Heart right ventricle (tissue), 16 donors: ENCODE results near the gene TBRG1. TPM values are rescaled to one million over a fixed set of nuclear protein-coding genes. Genes with fewer than 3 reads are reported as not detected.

ENCODE experiments used
- ATAC-seq, 8 donors: fragments of 200-7000 bp; cut with Tn5 transposase; one replicate each; pipeline ENCODE4 v1.9.1; 2020; ENCODE audit warnings: mild to moderate bottlenecking in 8 of 8, moderate library complexity in 8 of 8, moderate number of reproducible peaks in 1 of 8
- DNase-seq, 2 donors: peaks; one replicate each; pipeline ENCODE4 v3.0.0-alpha.2; 2020
- H3K27ac ChIP-seq, 10 donors: fragments of 200-600 bp; sonication (generic) in 2 of 10; one replicate each; pipeline versions ENCODE4 v1.5.0 to v1.8.0; 2020 to 2022; ENCODE audit warnings: mild to moderate bottlenecking in 3 of 10
- H3K27me3 ChIP-seq, 7 donors: fragments of 200-600 bp; one replicate each; pipeline ENCODE4 v1.8.0; 2021 to 2022; ENCODE audit warnings: mild to moderate bottlenecking in 2 of 7
- H3K36me3 ChIP-seq, 9 donors: fragments of 200-600 bp; sonication (generic) in 1 of 9; one replicate each; pipeline versions ENCODE4 v1.5.0 to v1.8.0; 2020 to 2022; ENCODE audit warnings: mild to moderate bottlenecking in 2 of 9
- H3K4me1 ChIP-seq, 9 donors: fragments of 200-600 bp; sonication (generic) in 1 of 9; one replicate each; pipeline versions ENCODE4 v1.5.0 to v1.8.0; 2020 to 2022; ENCODE audit warnings: mild to moderate bottlenecking in 4 of 9
- H3K4me3 ChIP-seq, 10 donors: fragments of 200-600 bp; sonication (generic) in 2 of 10; one replicate each; pipeline versions ENCODE4 v1.5.0 to v1.8.0; 2020 to 2022; ENCODE audit warnings: mild to moderate bottlenecking in 7 of 10, moderate library complexity in 2 of 10
- H3K9me3 ChIP-seq, 11 donors: fragments of 200-600 bp in 10 of 11; sonication (generic) in 2 of 11; one replicate each; pipeline versions ENCODE4 v1.5.0 to v1.8.0; 2013 to 2022; ENCODE audit warnings: mild to moderate bottlenecking in 2 of 11, control low read depth in 1 of 11, moderate library complexity in 1 of 11
- WGBS, 2 donors: extraction: QIAGEN DNeasy Blood & Tissue Kit; methylation state at CpG; one replicate each; pipeline ENCODE4 v1.1.7; 2013; ENCODE audit warnings: inconsistent platforms in 1 of 2; 5-methylcytosine and 5-hydroxymethylcytosine counted together
- intact Hi-C, 10 donors: fragments of 100-400 bp; cut with DNase I; formaldehyde crosslinking; loops; one replicate each; pipeline versions ENCODE4 v1.11.1 to v1.14.2; 2022
- polyA plus RNA-seq, 2 donors: library from polyadenylated mRNA; stranded (reverse); fragments of 200-250 nt; gene quantifications; one replicate each; pipeline ENCODE4 v1.2.3, GENCODE V29; 2013
- total RNA-seq, 10 donors: library from RNA; stranded (reverse); fragmentation: NEBNext Ultra II Directional in 3 of 10; extraction: Animal tissue kit (Norgen Biotek cat#: 25700) in 3 of 10; gene quantifications; one replicate each; pipeline versions ENCODE4 v1.2.1 to v1.2.4, GENCODE V29; 2021 to 2023
- TF ChIP-seq, protein P1 (sequence below), 9 donors: fragments of 200-600 bp; sonication (generic) in 2 of 9; IDR thresholded peaks; one replicate each; pipeline versions ENCODE4 v1.5.0 to v1.8.0; 2021 to 2022; ENCODE audit warnings: antibody characterized with exemption in 9 of 9, mild to moderate bottlenecking in 5 of 9, moderate library complexity in 1 of 9
- donor health status: Arrhythmogenic right ventricular cardiomyopathy.
- donor health status: ischemic (EF 13 %, LVEDD 7.1; RV severe dilation, severe dysfunction).
- donor health status: healthy with polysubstance abuse.
- donor health status: DM: no; HTN: yes; CAD: no.
- donor health status: DM: no; HTN: no; CAD: no.
- donor health status: ischemic (EF 25% LVEDD 6.9; RV normal size, moderate dysfunction).
- donor health status: ischemic (EF 25% LVEDD 5.7; RV mildly dilated, moderate dysfunction).
- donor health status: healthy.
- donor health status: DM: yes; HTN: yes; CAD: no.
- donor health status: Ischemic cardiomyopathy.
- donor health status: ischemic (EF 35%, LVEDD 5.7; RV mildly dilated, moderate dysfunction).
- donor health status: nonischemic (EF 11% LVEDD 7.7; RV severe dilation, severe dysfunction).
- donor health status: DM: yes; HTN: yes; CAD: no.
- donor health status: PGD.
- donor health status: ischemic (EF 29% LVEDD 5.4; RV normal size, mild dysfunction).
- donor health status: nonischemic (EF 23%, LVEDD 6.1; RV moderate dilation, normal function).

Gene TBRG1
- total and polyA plus RNA-seq, 12 donors = 16.4 to 21.5 (median 19.2) TPM

DNA sequence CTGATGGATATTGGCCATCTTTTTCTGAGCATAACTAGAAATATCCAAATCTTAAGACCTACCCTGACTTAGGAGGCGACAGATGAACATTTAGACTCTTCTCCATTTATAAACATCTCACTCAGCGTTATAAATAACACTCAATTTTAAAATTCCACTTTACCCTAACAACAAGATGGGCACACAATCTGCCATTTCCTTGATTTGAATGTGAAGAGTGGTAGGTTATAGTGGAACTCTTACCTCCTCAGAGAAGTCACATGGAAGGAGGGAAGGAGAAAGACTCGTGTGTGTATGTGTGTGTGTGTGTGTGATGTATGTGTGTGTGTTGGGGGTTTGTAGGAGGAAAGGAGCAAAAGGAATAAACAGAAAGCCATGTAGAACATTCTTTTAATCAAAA is 35.8 kb downstream of the TBRG1 start:
- ATAC-seq (no peak), DNase-seq (no peak)
- no peak overlapping the region for H3K27ac ChIP-seq
- WGBS, 2 donors = 91 to 92% methylated on average over 3 of the region's 3 CpGs
- no peak overlapping the region for H3K4me3 ChIP-seq
- H3K27me3 ChIP-seq = no peaks in the 10 kb centered on the region
- intact Hi-C loops = no loop called here
- TF ChIP-seq, protein P1, sequence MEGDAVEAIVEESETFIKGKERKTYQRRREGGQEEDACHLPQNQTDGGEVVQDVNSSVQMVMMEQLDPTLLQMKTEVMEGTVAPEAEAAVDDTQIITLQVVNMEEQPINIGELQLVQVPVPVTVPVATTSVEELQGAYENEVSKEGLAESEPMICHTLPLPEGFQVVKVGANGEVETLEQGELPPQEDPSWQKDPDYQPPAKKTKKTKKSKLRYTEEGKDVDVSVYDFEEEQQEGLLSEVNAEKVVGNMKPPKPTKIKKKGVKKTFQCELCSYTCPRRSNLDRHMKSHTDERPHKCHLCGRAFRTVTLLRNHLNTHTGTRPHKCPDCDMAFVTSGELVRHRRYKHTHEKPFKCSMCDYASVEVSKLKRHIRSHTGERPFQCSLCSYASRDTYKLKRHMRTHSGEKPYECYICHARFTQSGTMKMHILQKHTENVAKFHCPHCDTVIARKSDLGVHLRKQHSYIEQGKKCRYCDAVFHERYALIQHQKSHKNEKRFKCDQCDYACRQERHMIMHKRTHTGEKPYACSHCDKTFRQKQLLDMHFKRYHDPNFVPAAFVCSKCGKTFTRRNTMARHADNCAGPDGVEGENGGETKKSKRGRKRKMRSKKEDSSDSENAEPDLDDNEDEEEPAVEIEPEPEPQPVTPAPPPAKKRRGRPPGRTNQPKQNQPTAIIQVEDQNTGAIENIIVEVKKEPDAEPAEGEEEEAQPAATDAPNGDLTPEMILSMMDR (IDR thresholded peaks at IDR 0.05) = no peak
- no peaks in the 10 kb centered on the region for H3K9me3 ChIP-seq
- no peaks in the 10 kb centered on the region for H3K4me1 ChIP-seq
- H3K36me3 ChIP-seq = peaks cover 0 to 52% (median 4%) of the 10 kb centered on the region in 9 donors

- Histone ChIP-seq H3K4me3 (no peak overlapping the region), H3K36me3 (peaks cover 0 to 52% (median 2%) of the 10 kb centered on the region in 9 donors), H3K27ac (no peak overlapping the region), H3K9me3 (no peaks in the 10 kb centered on the region), H3K27me3 (no peaks in the 10 kb centered on the region), H3K4me1 (no peaks in the 10 kb centered on the region)
- DNase-seq (no peak), ATAC-seq (no peak)
- intact Hi-C loops = no loop called here
- TF ChIP-seq, protein P1 (IDR thresholded peaks at IDR 0.05) = no peak
- 94 to 98% methylated on average over 1 of the region's 1 CpG for WGBS, 2 donors
Measured at GRCh38 chr11:124658986-124659385, 36.3 kb downstream of the TBRG1 start.

DNA sequence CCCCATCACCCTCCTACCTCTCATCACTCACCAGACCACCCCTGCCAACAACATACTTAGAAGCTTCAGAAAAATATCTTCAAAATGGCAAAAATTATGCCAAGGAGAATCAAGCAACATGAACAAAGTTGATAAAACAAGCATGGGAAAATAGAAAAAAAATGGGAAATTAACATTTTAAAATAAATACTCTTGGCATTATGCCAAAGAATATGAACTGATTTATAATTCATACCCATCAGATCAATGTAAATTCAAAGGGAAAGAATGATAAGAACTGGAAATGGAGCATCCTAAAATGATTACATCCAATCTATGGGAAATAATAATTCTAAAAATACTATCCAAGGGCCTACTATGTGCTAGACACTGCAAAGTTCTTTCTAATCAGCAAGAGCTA is 38.9 kb downstream of the TBRG1 start:
- intact Hi-C loops = loop anchor here in 2 of 10 donors (10.0 kb wide), 2 partner anchors 83 to 133 kb away; no protein-coding TSS in a partner anchor
- DNase-seq (no peak), ATAC-seq (no peak)
- TF ChIP-seq, protein P1 (IDR thresholded peaks at IDR 0.05) = no peak
- H3K36me3 ChIP-seq = peaks cover 0 to 69% (median 5%) of the 10 kb centered on the region in 9 donors
- H3K4me3 ChIP-seq = no peak overlapping the region
- H3K4me1 ChIP-seq = no peaks in the 10 kb centered on the region
- no peak overlapping the region for H3K27ac ChIP-seq
- H3K9me3 ChIP-seq = no peaks in the 10 kb centered on the region
- no peaks in the 10 kb centered on the region for H3K27me3 ChIP-seq

GRCh38 chr11:124662106-124662505 is 39.4 kb downstream of the TBRG1 start:
- no peak for DNase-seq
- no peaks in the 10 kb centered on the region for H3K4me1 ChIP-seq
- no peak for ATAC-seq
- H3K27me3 ChIP-seq = no peaks in the 10 kb centered on the region
- intact Hi-C loops = loop anchor here in 2 of 10 donors (10.0 kb wide), 2 partner anchors 83 to 133 kb away; no protein-coding TSS in a partner anchor
- TF ChIP-seq, protein P1 (IDR thresholded peaks at IDR 0.05) = no peak
- 81 to 90% methylated on average over 4 of the region's 4 CpGs for WGBS, 2 donors
- peaks cover 0 to 71% (median 5%) of the 10 kb centered on the region in 9 donors for H3K36me3 ChIP-seq
- no peak overlapping the region for H3K4me3 ChIP-seq
- no peaks in the 10 kb centered on the region for H3K9me3 ChIP-seq
- H3K27ac ChIP-seq = no peak overlapping the region
